Loucy (cell line): ENCODE results near the gene TRIM41.

ENCODE experiments used
- CTCF ChIP-seq: fragments of 200-600 bp; sonication (generic); conservative IDR thresholded peaks from 2 replicates; pipeline ENCODE4 v1.5.1; 2014; ENCODE audit warnings: mild to moderate bottlenecking, antibody characterized with exemption, low read length
- EZH2phosphoT487 ChIP-seq: fragments of 200-600 bp; IDR thresholded peaks from 2 replicates; pipeline ENCODE4 v1.6.1; 2018; ENCODE audit warnings: antibody characterized with exemption, mild to moderate bottlenecking, moderate library complexity, borderline replicate concordance

- TF ChIP-seq CTCF (peak; percentile 42), EZH2phosphoT487 (no peak)
Observed at GRCh38 chr5:181190711-181191525, 32.2 kb upstream of the TRIM41 start.
